ENCODE measurements around the gene DNM3. TPM values are rescaled to one million over a fixed set of nuclear protein-coding genes. Genes with fewer than 3 reads are reported as not detected.

The DNM3 gene
- polyA plus RNA-seq, 1 of the 3 experiments (the other 2 are of a cell fraction): 0.43 TPM

DNA sequence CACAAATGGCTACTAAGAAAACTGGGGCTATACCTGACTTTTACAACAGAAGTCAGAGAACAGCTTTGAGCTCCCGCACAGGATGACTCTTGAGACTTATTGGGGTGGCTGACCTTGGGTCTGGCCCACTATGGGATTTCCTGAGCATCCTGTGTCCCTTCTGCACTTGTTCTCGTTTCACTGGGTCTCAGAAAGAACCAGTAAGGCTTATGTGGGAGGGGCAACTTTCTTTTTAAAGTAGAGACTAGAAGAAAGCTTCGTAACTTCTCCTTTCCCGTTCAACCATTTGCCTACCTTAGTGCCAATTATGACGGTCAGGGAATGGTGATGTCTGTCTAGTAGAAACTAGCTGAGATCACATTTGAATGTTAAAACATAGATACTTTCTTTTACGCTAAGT, 519.7 kb downstream of the DNM3 start:
- H3F3A ChIP-seq (replicated peaks; ENCODE audit: insufficient read depth): peaks cover 35% of the 10 kb centered on the region
- H3K9me2 ChIP-seq: no peaks in the 10 kb centered on the region
- H2AFZ ChIP-seq (ENCODE audit: low read depth): no peak overlapping the region
- ChIA-PET CTCF (interaction anchor here (1.4 to 2.9 kb wide), 4 partner anchors 13 to 359 kb away, joined by 3 to 9 read pairs (median 5); no protein-coding TSS in a partner anchor), POLR2A (no interaction called here)
- H3K27me3 ChIP-seq (ENCODE audit: insufficient read depth): no peaks in the 10 kb centered on the region
- WGBS (ENCODE audit: low lambda C conversion rate): 83% methylated on average over 6 of the region's 6 CpGs
- H3K4me3 ChIP-seq (ENCODE audit: low read depth in 2 of 2, low read length in 1 of 2): no peak overlapping the region
- TF ChIP-seq CHD2 (IDR thresholded peaks at IDR 0.05; ENCODE audit: low read length, partially characterized antibody): no peak
- TF ChIP-seq TEAD4 (IDR thresholded peaks at IDR 0.05; ENCODE audit: borderline replicate concordance, insufficient read depth): no peak
- TF ChIP-seq, protein P1, sequence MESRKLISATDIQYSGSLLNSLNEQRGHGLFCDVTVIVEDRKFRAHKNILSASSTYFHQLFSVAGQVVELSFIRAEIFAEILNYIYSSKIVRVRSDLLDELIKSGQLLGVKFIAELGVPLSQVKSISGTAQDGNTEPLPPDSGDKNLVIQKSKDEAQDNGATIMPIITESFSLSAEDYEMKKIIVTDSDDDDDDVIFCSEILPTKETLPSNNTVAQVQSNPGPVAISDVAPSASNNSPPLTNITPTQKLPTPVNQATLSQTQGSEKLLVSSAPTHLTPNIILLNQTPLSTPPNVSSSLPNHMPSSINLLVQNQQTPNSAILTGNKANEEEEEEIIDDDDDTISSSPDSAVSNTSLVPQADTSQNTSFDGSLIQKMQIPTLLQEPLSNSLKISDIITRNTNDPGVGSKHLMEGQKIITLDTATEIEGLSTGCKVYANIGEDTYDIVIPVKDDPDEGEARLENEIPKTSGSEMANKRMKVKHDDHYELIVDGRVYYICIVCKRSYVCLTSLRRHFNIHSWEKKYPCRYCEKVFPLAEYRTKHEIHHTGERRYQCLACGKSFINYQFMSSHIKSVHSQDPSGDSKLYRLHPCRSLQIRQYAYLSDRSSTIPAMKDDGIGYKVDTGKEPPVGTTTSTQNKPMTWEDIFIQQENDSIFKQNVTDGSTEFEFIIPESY (IDR thresholded peaks at IDR 0.05; ENCODE audit: borderline replicate concordance, low read depth): no peak
- TF ChIP-seq SIN3A (IDR thresholded peaks at IDR 0.05; ENCODE audit: borderline replicate concordance, low read depth, low read length): no peak
- TF ChIP-seq SMC3 (IDR thresholded peaks at IDR 0.05; ENCODE audit: low read depth, low read length): no peak
- TF ChIP-seq JUND (IDR thresholded peaks at IDR 0.05): no peak
- no peak for TF ChIP-seq REST (IDR thresholded peaks at IDR 0.05; ENCODE audit: low read depth, low read length)
- no peaks in the 10 kb centered on the region for H3K79me2 ChIP-seq (ENCODE audit: insufficient read depth)
- H3K4me2 ChIP-seq: no peak overlapping the region
- H3K9ac ChIP-seq: no peak overlapping the region
- H3K27ac ChIP-seq (ENCODE audit: low read depth in 2 of 2, low read length in 1 of 2): peak overlapping the region; percentile 97 to 100
- no peaks in the 10 kb centered on the region for H3K9me3 ChIP-seq
- no peaks in the 10 kb centered on the region for H3K36me3 ChIP-seq (replicated peaks in 1 of 2; ENCODE audit: control insufficient read depth in 1 of 2, insufficient read depth in 2 of 2, low read length in 1 of 2)
- DNase-seq: no peak
- no peaks in the 10 kb centered on the region for H4K20me1 ChIP-seq (ENCODE audit: insufficient read depth)
- H3K4me1 ChIP-seq (ENCODE audit: control insufficient read depth in 1 of 2, insufficient read depth in 2 of 2, low read depth in 1 of 2, low read length in 1 of 2): peaks cover 38 to 43% of the 10 kb centered on the region in 2 experiments; a peak in 3 of 4 replicates

DNA sequence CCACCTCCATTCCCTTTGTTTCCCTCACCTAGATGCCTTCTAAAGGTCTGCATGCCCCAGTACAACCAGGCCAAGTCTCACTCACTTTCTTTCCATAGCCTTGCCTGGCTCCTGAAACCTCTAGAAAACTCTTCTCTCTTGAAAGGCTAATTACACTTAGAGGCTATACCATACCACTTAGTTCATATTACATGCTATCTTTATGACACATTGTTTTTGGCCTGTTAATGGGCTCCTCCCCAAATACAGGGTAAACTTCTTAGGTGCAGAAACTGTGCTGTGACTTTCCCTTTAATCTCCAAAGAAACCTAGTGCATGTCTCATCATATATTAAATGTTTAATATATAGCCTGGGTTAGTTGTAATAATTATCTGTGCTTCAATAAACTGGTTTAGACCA, 522.6 kb downstream of the DNM3 start:
- Histone ChIP-seq H3K27ac (ENCODE audit: low read depth in 2 of 2, low read length in 1 of 2) (no peak overlapping the region), H3K36me3 (replicated peaks in 1 of 2; ENCODE audit: control insufficient read depth in 1 of 2, insufficient read depth in 2 of 2, low read length in 1 of 2) (peaks cover 3 to 22% of the 10 kb centered on the region in 2 experiments), H3K27me3 (ENCODE audit: insufficient read depth) (no peaks in the 10 kb centered on the region), H3K79me2 (ENCODE audit: insufficient read depth) (no peaks in the 10 kb centered on the region), H3F3A (replicated peaks; ENCODE audit: insufficient read depth) (peaks cover 14% of the 10 kb centered on the region), H3K9me3 (peaks cover 14% of the 10 kb centered on the region), H3K9me2 (no peaks in the 10 kb centered on the region), H3K4me2 (no peak overlapping the region), H3K9ac (no peak overlapping the region), H2AFZ (ENCODE audit: low read depth) (no peak overlapping the region), H3K4me1 (ENCODE audit: control insufficient read depth in 1 of 2, insufficient read depth in 2 of 2, low read depth in 1 of 2, low read length in 1 of 2) (peaks cover 18 to 20% of the 10 kb centered on the region in 2 experiments; a peak in 3 of 4 replicates), H4K20me1 (ENCODE audit: insufficient read depth) (no peaks in the 10 kb centered on the region), H3K4me3 (ENCODE audit: low read depth in 2 of 2, low read length in 1 of 2) (no peak overlapping the region)
- POLR2A ChIA-PET: no interaction called here
- CTCF ChIA-PET: no interaction called here
- no peak for DNase-seq
- no peak for TF ChIP-seq GATA2 (CRISPR knock-in tag; IDR thresholded peaks at IDR 0.05)
- no peak for TF ChIP-seq TCF12 (IDR thresholded peaks at IDR 0.05)
- TF ChIP-seq MAX (IDR thresholded peaks at IDR 0.05; ENCODE audit: low read depth): no peak
- no peak for TF ChIP-seq RAD21 (IDR thresholded peaks at IDR 0.05; ENCODE audit: low read length)
- TF ChIP-seq, protein P1 (IDR thresholded peaks at IDR 0.05; ENCODE audit: borderline replicate concordance, low read depth): no peak
- no peak for TF ChIP-seq TEAD4 (IDR thresholded peaks at IDR 0.05; ENCODE audit: borderline replicate concordance, insufficient read depth)
- no peak for TF ChIP-seq FOSL2 (IDR thresholded peaks at IDR 0.05; ENCODE audit: borderline replicate concordance, low read depth)
- TF ChIP-seq, protein P2, sequence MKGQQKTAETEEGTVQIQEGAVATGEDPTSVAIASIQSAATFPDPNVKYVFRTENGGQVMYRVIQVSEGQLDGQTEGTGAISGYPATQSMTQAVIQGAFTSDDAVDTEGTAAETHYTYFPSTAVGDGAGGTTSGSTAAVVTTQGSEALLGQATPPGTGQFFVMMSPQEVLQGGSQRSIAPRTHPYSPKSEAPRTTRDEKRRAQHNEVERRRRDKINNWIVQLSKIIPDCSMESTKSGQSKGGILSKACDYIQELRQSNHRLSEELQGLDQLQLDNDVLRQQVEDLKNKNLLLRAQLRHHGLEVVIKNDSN (IDR thresholded peaks at IDR 0.05; ENCODE audit: borderline replicate concordance, low read depth): no peak
- TF ChIP-seq, protein P3, sequence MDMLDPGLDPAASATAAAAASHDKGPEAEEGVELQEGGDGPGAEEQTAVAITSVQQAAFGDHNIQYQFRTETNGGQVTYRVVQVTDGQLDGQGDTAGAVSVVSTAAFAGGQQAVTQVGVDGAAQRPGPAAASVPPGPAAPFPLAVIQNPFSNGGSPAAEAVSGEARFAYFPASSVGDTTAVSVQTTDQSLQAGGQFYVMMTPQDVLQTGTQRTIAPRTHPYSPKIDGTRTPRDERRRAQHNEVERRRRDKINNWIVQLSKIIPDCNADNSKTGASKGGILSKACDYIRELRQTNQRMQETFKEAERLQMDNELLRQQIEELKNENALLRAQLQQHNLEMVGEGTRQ (IDR thresholded peaks at IDR 0.05; ENCODE audit: borderline replicate concordance, low read depth, low read length): no peak
- TF ChIP-seq FOXM1 (IDR thresholded peaks at IDR 0.05; ENCODE audit: low read depth): no peak
- no peak for TF ChIP-seq SIN3A (IDR thresholded peaks at IDR 0.05; ENCODE audit: borderline replicate concordance, low read depth, low read length)
- TF ChIP-seq TAF1 (IDR thresholded peaks at IDR 0.05; ENCODE audit: borderline replicate concordance, low read depth, low read length): no peak
